KG1 (cell line): Measurements from ENCODE around the gene DDAH1.
"Not testable (repeated sequence)": the region's sequence is repeated elsewhere in the genome, so short reads cannot be mapped to it uniquely, and the experiment has no call there.

Experiments
- DNase-seq: peaks from one replicate; lab custom pipeline; 2025; lab: John Stamatoyannopoulos, UW

The DDAH1 gene

GRCh38 chr1:85359874-85360721 is 104.9 kb downstream of the DDAH1 start:
- no peak for DNase-seq

DNA sequence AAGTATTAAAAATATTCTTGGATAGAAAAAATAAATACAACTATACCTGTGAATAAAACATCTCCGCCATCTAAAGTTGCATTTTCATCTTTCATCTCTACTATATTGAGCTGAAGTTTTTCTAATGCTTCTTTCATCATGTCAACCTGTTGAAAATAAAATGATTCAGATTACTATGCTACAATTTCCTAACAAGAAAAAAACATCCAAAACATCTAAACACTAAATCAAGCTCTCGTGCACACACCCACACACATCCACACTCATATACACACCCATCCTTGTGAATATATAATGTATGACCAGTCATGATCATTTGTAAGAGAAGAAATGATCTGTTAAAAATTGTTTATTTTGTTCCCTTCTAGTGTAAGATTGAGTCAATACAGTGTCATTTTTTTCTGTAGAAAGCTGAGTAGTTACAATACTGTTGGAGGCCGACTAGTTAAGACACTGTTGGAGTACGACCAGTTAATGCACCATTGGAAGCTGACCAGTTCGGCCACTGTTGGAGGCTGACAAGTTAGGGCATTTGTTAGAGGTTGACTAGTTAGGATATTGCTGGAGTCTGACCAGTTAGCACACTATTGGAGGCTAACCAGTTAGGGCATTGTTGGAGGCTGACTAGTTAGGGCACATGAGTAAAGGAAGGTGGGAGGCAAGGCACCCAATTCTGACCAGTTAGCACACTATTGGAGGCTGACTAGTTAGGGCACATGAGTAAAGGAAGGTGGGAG is 106.1 kb downstream of the DDAH1 start:
- DNase-seq: no peak

DNA sequence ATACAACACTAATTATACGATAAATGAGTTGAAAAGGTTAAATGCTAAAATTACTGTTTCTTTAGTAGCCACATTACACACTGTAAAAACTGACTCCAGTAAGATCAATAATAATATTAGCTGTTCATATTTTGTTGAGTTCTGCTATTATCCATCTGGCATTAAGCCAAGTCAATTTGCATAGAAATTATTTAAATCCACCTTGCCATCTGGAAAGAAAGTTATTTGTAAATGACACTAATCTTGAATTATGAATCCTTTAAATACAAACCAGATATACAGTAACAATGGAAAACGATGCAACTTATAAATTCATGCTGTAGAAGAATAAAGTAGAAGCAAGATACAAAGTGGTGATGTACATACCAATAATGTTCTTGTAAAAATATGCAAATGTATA is 107.1 kb downstream of the DDAH1 start:
- DNase-seq: no peak

GRCh38 chr1:85356130-85356529 is 108.8 kb downstream of the DDAH1 start:
- DNase-seq: no peak

DNA sequence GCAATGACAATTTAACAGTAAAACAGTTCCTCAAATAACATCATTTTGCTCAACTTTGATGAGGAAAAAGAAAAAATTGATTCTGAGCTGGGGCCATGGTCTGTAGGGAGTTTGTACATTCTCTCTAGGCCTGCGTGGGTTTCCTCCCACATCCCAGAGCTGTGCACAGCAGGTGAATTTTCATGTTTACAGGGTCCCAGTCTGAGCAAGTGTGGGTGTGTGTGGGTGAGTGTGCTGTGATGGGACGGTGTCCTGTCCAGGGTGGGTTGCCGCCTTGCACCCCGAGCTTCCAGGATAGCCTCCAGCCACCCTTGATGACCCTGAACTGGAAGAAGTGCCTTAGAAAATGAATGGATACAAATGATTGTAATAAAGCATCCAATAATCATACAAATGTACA is 112.9 kb downstream of the DDAH1 start:
- DNase-seq: no peak

- no peak for DNase-seq
Measured at GRCh38 chr1:85351202-85351828, 113.6 kb downstream of the DDAH1 start.

DNA sequence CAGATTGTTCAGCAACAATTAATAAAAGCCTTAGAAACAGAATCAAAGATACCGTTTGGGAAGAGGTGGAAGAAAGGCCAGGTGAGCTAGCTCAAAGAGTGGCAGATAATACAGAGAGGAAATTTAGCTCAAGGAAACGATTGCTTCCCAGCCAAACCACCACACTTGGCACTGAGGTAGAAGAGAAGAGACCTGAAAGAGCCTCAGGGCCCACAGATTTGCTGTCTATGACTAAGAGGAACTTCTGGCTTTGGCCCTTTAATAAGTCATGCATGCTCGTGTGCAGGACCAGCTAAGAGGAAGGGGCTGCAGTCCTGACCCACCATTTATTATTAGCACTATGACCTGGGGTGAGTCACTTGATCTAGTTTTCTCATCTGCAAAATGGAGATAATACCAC is 115.7 kb downstream of the DDAH1 start:
- DNase-seq: no peak

DNA sequence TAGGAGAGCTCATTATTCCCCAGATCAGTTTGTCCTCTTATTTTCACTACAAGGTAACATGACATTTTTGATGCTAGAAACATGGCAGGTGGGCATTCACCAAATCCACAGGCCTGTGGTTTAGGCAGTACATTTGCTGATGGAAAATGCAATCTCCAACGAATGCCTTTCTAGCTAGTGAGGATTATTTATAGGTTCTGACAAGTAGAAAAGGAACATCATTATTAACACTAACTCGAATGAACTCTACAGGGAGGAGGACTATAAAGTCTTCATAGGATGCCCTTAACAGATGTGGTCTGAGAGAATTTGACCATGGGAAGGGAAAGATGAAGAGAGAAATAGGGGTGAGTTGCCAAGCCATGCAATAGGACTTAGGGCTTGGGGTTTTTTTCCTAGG is 117.1 kb downstream of the DDAH1 start:
- DNase-seq: no peak

DNA sequence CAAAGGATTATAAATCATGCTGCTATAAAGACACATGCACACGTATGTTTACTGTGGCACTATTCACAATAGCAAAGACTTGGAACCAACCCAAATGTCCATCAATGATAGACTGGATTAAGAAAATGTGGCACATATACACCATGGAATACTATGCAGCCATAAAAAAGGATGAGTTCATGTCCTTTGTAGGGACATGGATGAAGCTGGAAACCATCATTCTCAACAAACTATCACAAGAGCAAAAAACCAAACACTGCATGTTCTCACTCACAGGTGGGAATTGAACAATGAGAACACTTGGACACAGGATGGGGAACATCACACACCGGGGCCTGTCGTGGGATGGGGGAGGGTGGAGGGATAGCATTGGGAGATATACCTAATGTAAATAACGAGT is 117.7 kb downstream of the DDAH1 start:
- DNase-seq: not testable (repeated sequence)

DNA sequence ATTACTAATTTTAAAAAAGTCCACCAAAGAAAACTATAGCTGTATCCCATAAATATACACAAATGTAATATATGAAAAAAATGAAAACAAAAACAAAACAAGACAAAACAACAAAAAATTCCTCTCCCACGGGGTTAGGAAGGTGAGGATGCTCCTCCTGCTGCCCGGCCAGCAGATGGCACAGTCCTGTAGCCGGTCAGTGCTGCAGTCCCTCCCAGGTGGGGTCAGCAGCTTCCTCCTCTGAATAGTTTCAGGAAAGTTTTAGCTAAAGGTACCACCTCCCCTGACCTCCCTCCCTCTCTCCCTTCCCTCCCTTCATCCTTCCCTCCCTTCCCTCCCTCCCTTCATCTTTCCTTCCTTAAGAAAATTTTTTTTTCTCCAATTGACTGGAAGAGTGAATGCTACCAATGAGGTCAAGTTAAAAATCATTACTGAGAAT is 120.7 kb downstream of the DDAH1 start:
- DNase-seq: no peak

- no peak for DNase-seq
Measured at GRCh38 chr1:85343612-85344255, 121.2 kb downstream of the DDAH1 start.

- no peak for DNase-seq
Measured at GRCh38 chr1:85343213-85343611, 121.7 kb downstream of the DDAH1 start.

DNA sequence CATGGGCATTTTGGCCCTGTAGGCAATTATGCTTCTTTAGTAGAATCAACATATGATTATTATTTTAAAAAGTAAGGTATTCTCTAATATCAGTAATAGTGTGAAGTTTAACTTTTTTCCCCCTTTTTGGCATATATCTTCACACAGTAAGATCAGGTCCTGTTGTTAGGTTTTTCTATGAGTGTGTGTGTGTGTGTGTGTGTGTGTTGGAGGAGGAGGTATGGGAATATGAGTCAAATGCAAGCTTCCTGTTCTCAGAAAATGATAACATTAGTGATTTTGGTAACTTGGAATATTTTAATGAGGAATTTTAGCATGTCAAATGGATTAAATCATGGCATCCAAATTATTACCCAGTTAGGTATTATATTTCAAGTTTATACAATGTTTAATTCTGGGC is 122.8 kb downstream of the DDAH1 start:
- no peak for DNase-seq

- no peak for DNase-seq
Measured at GRCh38 chr1:85340427-85340826, 124.5 kb downstream of the DDAH1 start.

DNA sequence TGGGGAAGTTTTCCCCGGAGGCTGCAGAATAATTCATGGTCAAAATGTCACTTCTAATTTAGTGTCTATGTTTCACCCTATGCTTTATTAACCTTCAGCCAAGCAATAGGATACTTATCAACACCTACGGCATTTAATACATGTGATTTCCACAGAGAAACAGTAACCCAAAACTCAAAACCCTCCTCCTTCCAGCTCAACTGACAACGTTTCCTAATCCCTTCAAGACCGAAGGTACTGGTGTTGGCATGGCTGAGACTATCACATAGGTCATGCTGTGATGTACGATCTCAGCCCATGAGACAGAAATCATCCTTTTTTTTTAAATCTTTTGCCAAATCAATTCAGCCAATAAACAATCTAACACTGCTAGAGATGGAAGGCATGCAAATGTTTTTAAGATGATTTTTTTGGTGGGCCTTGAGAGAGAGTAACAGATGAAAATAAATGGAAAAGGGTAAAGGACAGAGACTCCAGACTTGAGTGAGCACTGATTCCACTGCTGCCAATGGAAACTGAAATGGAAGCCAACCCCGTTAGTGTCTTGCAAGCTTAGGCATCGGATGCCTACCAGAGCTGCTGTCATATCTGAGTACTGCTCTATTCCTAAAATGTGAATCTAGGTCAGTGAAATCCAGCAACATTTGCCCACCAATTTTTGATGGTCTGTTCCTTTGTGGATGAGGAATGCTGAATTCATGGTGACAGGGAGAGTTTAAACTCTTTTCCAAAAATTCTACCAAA is 125.1 kb downstream of the DDAH1 start:
- no peak for DNase-seq

- no peak for DNase-seq
Measured at GRCh38 chr1:85339089-85339488, 125.9 kb downstream of the DDAH1 start.

- no peak for DNase-seq
Measured at GRCh38 chr1:85334962-85335361, 130.0 kb downstream of the DDAH1 start.

- DNase-seq: no peak
Measured at GRCh38 chr1:85333186-85333585, 131.8 kb downstream of the DDAH1 start.

DNA sequence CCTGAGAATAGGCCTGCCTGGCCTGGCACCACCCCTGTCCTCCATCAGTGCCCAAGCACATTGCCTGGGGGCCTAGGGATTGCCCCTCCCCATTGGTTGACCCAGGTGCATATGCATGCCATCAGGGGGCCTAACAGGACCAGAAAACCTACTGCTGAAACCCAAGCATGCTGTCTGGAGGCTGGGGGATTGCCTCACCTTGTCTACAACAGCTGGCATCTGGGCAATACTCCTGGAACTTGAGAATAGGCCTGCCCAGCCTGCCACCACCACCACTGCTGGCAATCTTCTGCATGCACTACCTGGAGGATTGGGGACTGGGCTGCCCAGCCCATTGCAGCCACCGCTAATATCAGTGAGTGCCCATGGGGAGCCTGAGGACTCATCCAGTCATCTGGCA is 132.4 kb downstream of the DDAH1 start:
- no peak for DNase-seq

DNA sequence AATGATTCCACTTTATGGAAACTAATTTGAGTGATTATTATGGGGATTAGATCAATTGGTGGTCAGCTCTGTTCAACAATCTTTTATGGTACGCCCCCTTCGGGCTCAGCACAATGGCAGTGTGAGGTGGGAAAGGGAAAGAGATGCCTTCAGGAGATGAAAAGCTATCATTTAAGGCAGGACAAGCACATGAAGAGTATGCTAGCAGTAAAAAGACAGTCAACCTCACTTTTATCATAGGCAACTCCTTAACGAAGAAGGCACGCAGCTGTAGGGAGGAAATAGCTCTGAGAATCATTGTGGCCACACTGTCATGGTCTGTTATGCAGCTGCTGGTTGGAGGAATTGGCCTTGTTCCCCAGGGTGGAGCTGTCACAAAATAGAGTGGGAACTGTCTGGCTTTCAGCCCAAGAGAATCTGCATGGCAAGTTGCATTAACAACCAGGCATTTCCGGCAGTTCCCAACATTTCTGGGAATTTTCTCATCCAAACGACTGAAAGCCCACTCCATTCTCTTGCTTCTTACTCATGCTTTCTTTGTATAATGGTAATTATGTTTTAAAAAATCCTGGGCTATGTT is 134.2 kb downstream of the DDAH1 start:
- DNase-seq: no peak

- no peak for DNase-seq
Measured at GRCh38 chr1:85330214-85330631, 134.7 kb downstream of the DDAH1 start.
